GM23248 (cell line): ENCODE results near the gene ZCCHC24.

Source experiments
- EZH2 ChIP-seq: fragments of 200-600 bp; sonication (generic); IDR thresholded peaks from 2 replicates; pipeline ENCODE4 v1.6.1; 2018; ENCODE audit warnings: antibody characterized with exemption, mild to moderate bottlenecking; ENCODE audit not compliant: insufficient read depth, poor library complexity, severe bottlenecking
- EZH2phosphoT487 ChIP-seq: fragments of 200-600 bp; sonication (generic); IDR thresholded peaks from 2 replicates; pipeline ENCODE4 v1.6.1; 2018; ENCODE audit warnings: antibody characterized with exemption, moderate library complexity, mild to moderate bottlenecking, low read depth; ENCODE audit not compliant: insufficient read depth

DNA sequence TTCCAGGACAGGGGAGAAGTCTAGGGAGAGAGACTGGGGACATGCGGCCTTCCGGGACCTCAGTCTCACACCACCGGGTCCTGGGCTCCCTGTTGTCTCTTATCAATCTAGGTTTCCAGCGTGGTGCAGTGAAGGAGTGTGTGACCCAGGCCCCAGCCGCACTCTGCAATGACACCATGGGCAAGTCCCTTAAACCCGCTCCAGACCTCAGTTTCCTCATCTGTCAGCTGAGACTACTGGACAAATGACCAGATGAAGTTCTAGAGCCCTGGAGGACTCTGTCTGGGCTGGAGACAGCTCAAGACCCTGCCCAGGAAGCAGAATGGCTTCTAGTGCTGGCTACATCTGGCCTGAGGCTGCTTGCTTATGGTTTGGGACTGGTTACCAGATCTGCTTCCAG, 46.8 kb upstream of the ZCCHC24 start:
- TF ChIP-seq EZH2, result no peak
- TF ChIP-seq EZH2phosphoT487, result no peak
